Measurements from ENCODE around the gene CPT1B. TPM values are rescaled to one million over a fixed set of nuclear protein-coding genes. Genes with fewer than 3 reads are reported as not detected.

Gene CPT1B
- total and polyA plus RNA-seq, 10 of the 15 experiments (the other 5 are each of a cell fraction or from before 2014, with no cell fraction given): 3.5 to 54.0 (median 21.7) TPM

DNA sequence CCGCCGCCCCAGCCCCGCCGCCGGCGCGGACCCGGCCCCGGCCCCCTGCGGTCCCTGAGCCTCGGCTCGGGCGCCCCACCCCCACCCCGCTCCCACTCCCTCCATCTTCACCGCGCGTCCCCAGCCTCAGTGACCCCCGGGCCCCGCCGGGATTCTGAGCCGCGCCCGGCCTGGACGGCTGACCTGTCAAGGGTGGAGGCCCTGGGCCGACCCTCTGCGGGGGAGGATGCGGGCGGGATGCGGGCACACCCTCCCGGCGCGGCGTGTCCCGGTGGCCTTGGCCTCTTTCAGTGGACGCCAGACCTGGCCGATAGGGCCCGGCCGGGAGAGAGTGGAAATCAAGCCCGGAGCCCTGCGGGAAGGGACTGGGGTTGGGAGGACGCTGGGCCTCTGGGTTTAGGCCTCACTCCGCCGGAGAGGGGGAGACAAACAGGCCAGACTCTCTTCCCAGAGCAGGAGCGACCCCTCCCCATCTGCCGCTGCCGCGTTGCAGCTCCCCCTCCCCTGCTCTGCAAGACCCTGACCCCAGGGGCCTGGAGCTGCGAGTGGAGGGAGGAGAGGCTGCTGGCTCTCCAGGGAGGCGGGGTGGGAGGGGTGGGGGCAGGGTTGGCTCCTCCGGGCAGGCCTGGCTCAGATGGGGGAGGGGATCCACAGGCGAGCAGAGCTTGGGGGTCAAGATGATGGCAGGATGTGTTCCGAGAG lies 22.9 kb upstream of the CPT1B start:
- POLR2A ChIA-PET: no interaction called here
- in situ Hi-C loops (cut with MboI): no loop called here
- Histone ChIP-seq H3K4me2 (ENCODE audit: control insufficient read depth, insufficient read depth) (0 out of 2 replicates have a peak overlapping the region, but pooled peaks have one; percentile 22), H3K79me2 (ENCODE audit: control insufficient read depth, insufficient read depth, low read length) (no peaks in the 10 kb centered on the region), H3K4me3 (no peak overlapping the region), H3K4me1 (ENCODE audit: control insufficient read depth, insufficient read depth, low read length) (no peaks in the 10 kb centered on the region), H3K9ac (ENCODE audit: control insufficient read depth, insufficient read depth, low read length) (no peak overlapping the region), H2AFZ (ENCODE audit: control insufficient read depth, low read depth, low read length) (no peak overlapping the region), H3K36me3 (ENCODE audit: control insufficient read depth in 2 of 2, insufficient read depth in 2 of 2, low read length in 1 of 2) (no peaks in the 10 kb centered on the region), H3K9me3 (replicated peaks; ENCODE audit: control insufficient read depth, insufficient read depth, low read length) (no peaks in the 10 kb centered on the region), H3K27me3 (replicated peaks in 1 of 2; ENCODE audit: control insufficient read depth in 2 of 2, insufficient read depth in 2 of 2, low read length in 1 of 2) (peaks cover 5 to 6% of the 10 kb centered on the region in 2 experiments; a peak in 3 of 4 replicates), H3K27ac (ENCODE audit: control insufficient read depth, insufficient read depth) (no peak overlapping the region), H4K20me1 (ENCODE audit: control insufficient read depth, insufficient read depth) (no peaks in the 10 kb centered on the region)
- CTCF ChIA-PET: no interaction called here
- ATAC-seq (no peak), DNase-seq (ENCODE audit: low read depth, low spot score) (no peak), FAIRE-seq (no peak)
- RAD21 ChIA-PET (ENCODE audit: unreplicated experiment): interaction anchor here (1.0 kb wide), 1 partner anchor 20 kb away, joined by 3 read pairs; no protein-coding TSS in a partner anchor
- SMC1A ChIA-PET (ENCODE audit: uncharacterized antibody, unreplicated experiment): no interaction called here
- BruUV-seq (replicated peaks): no TSS peak
- WGBS (ENCODE audit: insufficient coverage, insufficient replicate concordance, low lambda C conversion rate, missing lambda C conversion rate): 18% methylated on average over 30 of the region's 52 CpGs
- no peak for TF ChIP-seq FOXM1 (IDR thresholded peaks at IDR 0.05; ENCODE audit: low read depth, low read length)
- TF ChIP-seq CEBPB (IDR thresholded peaks at IDR 0.05; ENCODE audit: borderline replicate concordance in 1 of 2, low read depth in 2 of 2, low read length in 2 of 2): no peak
- no peak for TF ChIP-seq PAX5 (IDR thresholded peaks at IDR 0.05; ENCODE audit: borderline replicate concordance, low read depth, low read length)
- TF ChIP-seq, protein P1, sequence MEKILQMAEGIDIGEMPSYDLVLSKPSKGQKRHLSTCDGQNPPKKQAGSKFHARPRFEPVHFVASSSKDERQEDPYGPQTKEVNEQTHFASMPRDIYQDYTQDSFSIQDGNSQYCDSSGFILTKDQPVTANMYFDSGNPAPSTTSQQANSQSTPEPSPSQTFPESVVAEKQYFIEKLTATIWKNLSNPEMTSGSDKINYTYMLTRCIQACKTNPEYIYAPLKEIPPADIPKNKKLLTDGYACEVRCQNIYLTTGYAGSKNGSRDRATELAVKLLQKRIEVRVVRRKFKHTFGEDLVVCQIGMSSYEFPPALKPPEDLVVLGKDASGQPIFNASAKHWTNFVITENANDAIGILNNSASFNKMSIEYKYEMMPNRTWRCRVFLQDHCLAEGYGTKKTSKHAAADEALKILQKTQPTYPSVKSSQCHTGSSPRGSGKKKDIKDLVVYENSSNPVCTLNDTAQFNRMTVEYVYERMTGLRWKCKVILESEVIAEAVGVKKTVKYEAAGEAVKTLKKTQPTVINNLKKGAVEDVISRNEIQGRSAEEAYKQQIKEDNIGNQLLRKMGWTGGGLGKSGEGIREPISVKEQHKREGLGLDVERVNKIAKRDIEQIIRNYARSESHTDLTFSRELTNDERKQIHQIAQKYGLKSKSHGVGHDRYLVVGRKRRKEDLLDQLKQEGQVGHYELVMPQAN (conservative IDR thresholded peaks at IDR 0.05): no peak
- no peak for TF ChIP-seq ZNF24 (IDR thresholded peaks at IDR 0.05)
- TF ChIP-seq RAD21 (IDR thresholded peaks at IDR 0.05; ENCODE audit: insufficient read depth, low read depth, low read length): no peak
- TF ChIP-seq, protein P2, sequence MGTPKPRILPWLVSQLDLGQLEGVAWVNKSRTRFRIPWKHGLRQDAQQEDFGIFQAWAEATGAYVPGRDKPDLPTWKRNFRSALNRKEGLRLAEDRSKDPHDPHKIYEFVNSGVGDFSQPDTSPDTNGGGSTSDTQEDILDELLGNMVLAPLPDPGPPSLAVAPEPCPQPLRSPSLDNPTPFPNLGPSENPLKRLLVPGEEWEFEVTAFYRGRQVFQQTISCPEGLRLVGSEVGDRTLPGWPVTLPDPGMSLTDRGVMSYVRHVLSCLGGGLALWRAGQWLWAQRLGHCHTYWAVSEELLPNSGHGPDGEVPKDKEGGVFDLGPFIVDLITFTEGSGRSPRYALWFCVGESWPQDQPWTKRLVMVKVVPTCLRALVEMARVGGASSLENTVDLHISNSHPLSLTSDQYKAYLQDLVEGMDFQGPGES (IDR thresholded peaks at IDR 0.05): no peak
- TF ChIP-seq, protein P3, sequence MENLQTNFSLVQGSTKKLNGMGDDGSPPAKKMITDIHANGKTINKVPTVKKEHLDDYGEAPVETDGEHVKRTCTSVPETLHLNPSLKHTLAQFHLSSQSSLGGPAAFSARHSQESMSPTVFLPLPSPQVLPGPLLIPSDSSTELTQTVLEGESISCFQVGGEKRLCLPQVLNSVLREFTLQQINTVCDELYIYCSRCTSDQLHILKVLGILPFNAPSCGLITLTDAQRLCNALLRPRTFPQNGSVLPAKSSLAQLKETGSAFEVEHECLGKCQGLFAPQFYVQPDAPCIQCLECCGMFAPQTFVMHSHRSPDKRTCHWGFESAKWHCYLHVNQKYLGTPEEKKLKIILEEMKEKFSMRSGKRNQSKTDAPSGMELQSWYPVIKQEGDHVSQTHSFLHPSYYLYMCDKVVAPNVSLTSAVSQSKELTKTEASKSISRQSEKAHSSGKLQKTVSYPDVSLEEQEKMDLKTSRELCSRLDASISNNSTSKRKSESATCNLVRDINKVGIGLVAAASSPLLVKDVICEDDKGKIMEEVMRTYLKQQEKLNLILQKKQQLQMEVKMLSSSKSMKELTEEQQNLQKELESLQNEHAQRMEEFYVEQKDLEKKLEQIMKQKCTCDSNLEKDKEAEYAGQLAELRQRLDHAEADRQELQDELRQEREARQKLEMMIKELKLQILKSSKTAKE (IDR thresholded peaks at IDR 0.05; ENCODE audit: low read depth, poor library complexity, severe bottlenecking): no peak
- TF ChIP-seq JUNB (IDR thresholded peaks at IDR 0.05): no peak
- intact Hi-C loops (cut with micrococcal nuclease; ENCODE audit: unreplicated experiment): no loop called here
